Caco-2 (cell line): ENCODE data around the gene CCDC148. TPM values are rescaled to one million over a fixed set of nuclear protein-coding genes. Genes with fewer than 3 reads are reported as not detected.

Experiments used
- BruUV-seq: library from RNA; stranded (reverse); fragments of 400-500 nt; replicated peaks from 2 replicates; lab custom pipeline; 2021; lab: Mats Ljungman, UMichigan
- CTCF ChIA-PET: fragments of 300-600 bp; sonication (Branson Sonifier 250); formaldehyde crosslinking; loops from one replicate; lab custom pipeline; 2022; ENCODE audit warnings: antibody characterized with exemption; lab: Charles Lee
- POLR2A ChIA-PET: fragments of 300-600 bp; sonication (Branson Sonifier 250); formaldehyde crosslinking; loops from one replicate; lab custom pipeline; 2022; ENCODE audit warnings: antibody characterized with exemption; lab: Charles Lee
- DNase-seq, 2 experiments: peaks; one replicate each; pipeline versions ENCODE4 v3.0.0 to v3.0.0-alpha.2; 2020 to 2022
- H3K27me3 ChIP-seq: replicated peaks from 2 replicates; pipeline ENCODE4 v1.6.0; 2011; ENCODE audit warnings: low read length; ENCODE audit not compliant: control insufficient read depth, insufficient read depth
- H3K36me3 ChIP-seq: 2 replicates; pipeline ENCODE4 v1.5.1; 2011; ENCODE audit warnings: low read length; ENCODE audit not compliant: control insufficient read depth, insufficient read depth
- H3K4me1 ChIP-seq: fragments of 250-450 bp; sonication (Bioruptor Pico); 2 replicates; pipeline ENCODE4 v1.5.1; 2020; ENCODE audit warnings: mild to moderate bottlenecking
- H3K4me3 ChIP-seq: 2 replicates; pipeline ENCODE4 v1.5.1; 2011; ENCODE audit warnings: low read depth, mild to moderate bottlenecking, control low read depth, low read length
- H3K9me3 ChIP-seq: fragments of 250-450 bp; sonication (Bioruptor Pico); 2 replicates; pipeline ENCODE4 v1.5.1; 2020; ENCODE audit warnings: mild to moderate bottlenecking, moderate library complexity
- H3K27ac Mint-ChIP-seq: one replicate; pipeline ENCODE4 v1.8.0; 2022; ENCODE audit warnings: mixed read lengths; ENCODE audit not compliant: unreplicated experiment
- H3K27me3 Mint-ChIP-seq: one replicate; pipeline ENCODE4 v1.8.0; 2022; ENCODE audit warnings: mixed read lengths; ENCODE audit not compliant: insufficient read depth, unreplicated experiment
- H3K36me3 Mint-ChIP-seq: one replicate; pipeline ENCODE4 v1.8.0; 2022; ENCODE audit warnings: mild to moderate bottlenecking, mixed read lengths; ENCODE audit not compliant: insufficient read depth, unreplicated experiment
- H3K4me1 Mint-ChIP-seq: one replicate; pipeline ENCODE4 v1.8.0; 2022; ENCODE audit warnings: low read depth, mixed read lengths; ENCODE audit not compliant: unreplicated experiment
- H3K4me3 Mint-ChIP-seq: one replicate; pipeline ENCODE4 v1.8.0; 2022; ENCODE audit warnings: mild to moderate bottlenecking, moderate library complexity, mixed read lengths; ENCODE audit not compliant: unreplicated experiment
- H3K9me3 Mint-ChIP-seq: one replicate; pipeline ENCODE4 v1.8.0; 2022; ENCODE audit warnings: mixed read lengths; ENCODE audit not compliant: unreplicated experiment
- intact Hi-C: fragments of 100-400 bp; cut with micrococcal nuclease; formaldehyde crosslinking; loops from one replicate; pipeline ENCODE4 v1.10.0; 2022; ENCODE audit not compliant: unreplicated experiment
- total RNA-seq: library from RNA; stranded (reverse); gene quantifications from 2 replicates; pipeline ENCODE4 v1.2.3, GENCODE V29; 2022
- TF ChIP-seq, protein P1 (sequence below), 2 experiments: fragments of 200-600 bp in 1 of 2; IDR thresholded peaks; 1 replicate in 1 of 2; 2 replicates in 1 of 2; pipeline versions ENCODE4 v1.5.1 to v1.8.0; 2011 to 2022; ENCODE audit warnings: antibody characterized with exemption in 1 of 2, control low read depth in 1 of 2, inconsistent platforms in 1 of 2, low read depth in 1 of 2, low read length in 1 of 2, mild to moderate bottlenecking in 1 of 2, moderate library complexity in 1 of 2; ENCODE audit not compliant: insufficient read depth in 1 of 2, severe bottlenecking in 1 of 2, unreplicated experiment in 1 of 2

The CCDC148 gene
- total RNA-seq, 1 experiment from 2014 or later = 6.3 TPM

DNA sequence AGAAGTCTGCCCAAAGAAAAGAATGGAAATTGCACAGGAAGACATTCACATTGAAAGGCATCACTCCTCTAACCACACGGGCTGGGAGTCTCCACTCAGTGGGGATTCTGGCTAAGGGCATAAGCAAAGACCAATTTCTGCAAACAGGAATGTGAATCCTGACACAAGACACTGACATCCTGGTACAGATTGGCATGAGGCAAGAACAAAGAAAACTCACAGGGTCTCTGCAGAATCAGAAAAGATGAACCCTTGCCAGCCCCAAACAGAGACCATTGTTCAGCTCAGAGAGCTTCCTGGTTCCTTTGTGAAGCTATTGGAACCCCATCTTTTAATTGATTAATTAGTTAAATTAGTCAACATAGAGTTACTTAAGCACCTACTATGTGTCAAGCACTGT lies 272.6 kb downstream of the CCDC148 start:
- POLR2A ChIA-PET = no interaction called here
- H3K9me3 Mint-ChIP-seq = no peaks in the 10 kb centered on the region

GRCh38 chr2:158182676-158183295 lies 273.8 kb downstream of the CCDC148 start:
- Histone ChIP-seq H3K4me3 (no peak overlapping the region), H3K27me3 (no peaks in the 10 kb centered on the region), H3K9me3 (no peaks in the 10 kb centered on the region), H3K36me3 (no peaks in the 10 kb centered on the region), H3K4me1 (peaks cover 29% of the 10 kb centered on the region)
- DNase-seq = no peak
- H3K4me1 Mint-ChIP-seq = peaks cover 34% of the 10 kb centered on the region
- BruUV-seq = no TSS peak
- no peak overlapping the region for H3K4me3 Mint-ChIP-seq
- intact Hi-C loops = loop anchor here (1.0 to 10.0 kb wide), 3 partner anchors 86 to 432 kb away; no protein-coding TSS in a partner anchor
- no peak overlapping the region for H3K27ac Mint-ChIP-seq
- CTCF ChIA-PET = no interaction called here
- no peaks in the 10 kb centered on the region for H3K27me3 Mint-ChIP-seq
- POLR2A ChIA-PET = no interaction called here
- no peaks in the 10 kb centered on the region for H3K36me3 Mint-ChIP-seq
- H3K9me3 Mint-ChIP-seq = no peaks in the 10 kb centered on the region
- TF ChIP-seq, protein P1, sequence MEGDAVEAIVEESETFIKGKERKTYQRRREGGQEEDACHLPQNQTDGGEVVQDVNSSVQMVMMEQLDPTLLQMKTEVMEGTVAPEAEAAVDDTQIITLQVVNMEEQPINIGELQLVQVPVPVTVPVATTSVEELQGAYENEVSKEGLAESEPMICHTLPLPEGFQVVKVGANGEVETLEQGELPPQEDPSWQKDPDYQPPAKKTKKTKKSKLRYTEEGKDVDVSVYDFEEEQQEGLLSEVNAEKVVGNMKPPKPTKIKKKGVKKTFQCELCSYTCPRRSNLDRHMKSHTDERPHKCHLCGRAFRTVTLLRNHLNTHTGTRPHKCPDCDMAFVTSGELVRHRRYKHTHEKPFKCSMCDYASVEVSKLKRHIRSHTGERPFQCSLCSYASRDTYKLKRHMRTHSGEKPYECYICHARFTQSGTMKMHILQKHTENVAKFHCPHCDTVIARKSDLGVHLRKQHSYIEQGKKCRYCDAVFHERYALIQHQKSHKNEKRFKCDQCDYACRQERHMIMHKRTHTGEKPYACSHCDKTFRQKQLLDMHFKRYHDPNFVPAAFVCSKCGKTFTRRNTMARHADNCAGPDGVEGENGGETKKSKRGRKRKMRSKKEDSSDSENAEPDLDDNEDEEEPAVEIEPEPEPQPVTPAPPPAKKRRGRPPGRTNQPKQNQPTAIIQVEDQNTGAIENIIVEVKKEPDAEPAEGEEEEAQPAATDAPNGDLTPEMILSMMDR (IDR thresholded peaks at IDR 0.05; ENCODE audit: insufficient read depth in 1 of 2, low read depth in 1 of 2, low read length in 1 of 2, severe bottlenecking in 1 of 2, unreplicated experiment in 1 of 2) = no peak

More for the DNA sequence above, 272.6 kb downstream of the CCDC148 start:
- peaks cover 30% of the 10 kb centered on the region for H3K4me1 ChIP-seq
- Mint-ChIP-seq H3K4me1 (peaks cover 34% of the 10 kb centered on the region), H3K27me3 (no peaks in the 10 kb centered on the region), H3K4me3 (no peak overlapping the region), H3K36me3 (no peaks in the 10 kb centered on the region), H3K27ac (no peak overlapping the region)
- DNase-seq = no peak
- no peaks in the 10 kb centered on the region for H3K27me3 ChIP-seq
- CTCF ChIA-PET = no interaction called here
- no peaks in the 10 kb centered on the region for H3K9me3 ChIP-seq
- H3K4me3 ChIP-seq = no peak overlapping the region
- TF ChIP-seq, protein P1 (IDR thresholded peaks at IDR 0.05; ENCODE audit: insufficient read depth in 1 of 2, low read depth in 1 of 2, low read length in 1 of 2, severe bottlenecking in 1 of 2, unreplicated experiment in 1 of 2) = no peak
- intact Hi-C loops = loop anchor here (2.0 to 10.0 kb wide), 4 partner anchors 131 to 561 kb away; partner anchors contain the start of genes CCDC148 and PKP4
- no peaks in the 10 kb centered on the region for H3K36me3 ChIP-seq
- BruUV-seq = no TSS peak

- CTCF ChIA-PET = no interaction called here
These were observed 275.4 kb downstream of the CCDC148 start for GRCh38 chr2:158181171-158181570.

More at GRCh38 chr2:158181171-158181570, 275.4 kb downstream of the CCDC148 start:
- Histone ChIP-seq H3K9me3 (no peaks in the 10 kb centered on the region), H3K27me3 (no peaks in the 10 kb centered on the region), H3K4me1 (peaks cover 33% of the 10 kb centered on the region), H3K36me3 (no peaks in the 10 kb centered on the region), H3K4me3 (no peak overlapping the region)
- Mint-ChIP-seq H3K4me3 (no peak overlapping the region), H3K36me3 (no peaks in the 10 kb centered on the region), H3K27ac (no peak overlapping the region), H3K9me3 (no peaks in the 10 kb centered on the region), H3K4me1 (peaks cover 34% of the 10 kb centered on the region), H3K27me3 (no peaks in the 10 kb centered on the region)
- no TSS peak for BruUV-seq
- no peak for DNase-seq
- intact Hi-C loops = loop anchor here (10.0 kb wide), 2 partner anchors 134 to 434 kb away; no protein-coding TSS in a partner anchor
- TF ChIP-seq, protein P1 (IDR thresholded peaks at IDR 0.05; ENCODE audit: insufficient read depth in 1 of 2, low read depth in 1 of 2, low read length in 1 of 2, severe bottlenecking in 1 of 2, unreplicated experiment in 1 of 2) = no peak
- POLR2A ChIA-PET = no interaction called here
